ENCODE measurements around the gene ATP6V1B1. TPM values are rescaled to one million over a fixed set of nuclear protein-coding genes. Genes with fewer than 3 reads are reported as not detected.

The ATP6V1B1 gene
- total RNA-seq, 1 experiment from 2014 or later: 4.0 TPM

DNA sequence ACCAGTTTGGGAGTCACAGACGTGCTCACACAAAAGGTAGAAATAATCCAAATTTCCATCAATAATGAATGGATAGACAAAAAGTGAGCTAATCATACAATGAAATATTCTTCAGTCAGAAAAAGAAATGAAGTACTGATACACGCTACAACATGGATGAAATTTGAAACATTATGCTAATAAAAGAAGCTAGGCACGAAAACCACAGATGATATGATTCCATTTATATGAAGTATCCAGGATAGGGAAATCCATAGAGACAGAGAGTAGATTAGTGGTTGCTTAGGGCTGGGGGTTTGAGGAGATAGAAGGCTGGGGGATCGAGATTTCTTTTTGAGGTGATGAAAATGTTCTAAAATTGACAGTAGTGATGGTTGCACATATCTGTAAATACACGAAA, 43.0 kb upstream of the ATP6V1B1 start:
- Histone ChIP-seq H3K36me3 (ENCODE audit: control insufficient read depth, insufficient read depth, low read length) (no peaks in the 10 kb centered on the region), H3K27me3 (replicated peaks; ENCODE audit: control insufficient read depth, insufficient read depth, low read length) (no peaks in the 10 kb centered on the region), H3K4me1 (no peaks in the 10 kb centered on the region), H3K4me3 (ENCODE audit: low read depth, low read length) (no peak overlapping the region), H3K9me3 (no peaks in the 10 kb centered on the region)
- H3K27me3 Mint-ChIP-seq (ENCODE audit: insufficient read depth, unreplicated experiment): peaks cover 5% of the 10 kb centered on the region
- intact Hi-C loops (cut with micrococcal nuclease; ENCODE audit: unreplicated experiment): no loop called here
- DNase-seq: no peak
- CTCF ChIA-PET: interaction anchor here (1.4 kb wide), 1 partner anchor 56 kb away, joined by 5 read pairs; no protein-coding TSS in a partner anchor
- no peak overlapping the region for H3K4me3 Mint-ChIP-seq (ENCODE audit: unreplicated experiment)
- POLR2A ChIA-PET: no interaction called here
- no TSS peak for BruUV-seq (replicated peaks)
- no peaks in the 10 kb centered on the region for H3K9me3 Mint-ChIP-seq (ENCODE audit: unreplicated experiment)
- TF ChIP-seq, protein P1, sequence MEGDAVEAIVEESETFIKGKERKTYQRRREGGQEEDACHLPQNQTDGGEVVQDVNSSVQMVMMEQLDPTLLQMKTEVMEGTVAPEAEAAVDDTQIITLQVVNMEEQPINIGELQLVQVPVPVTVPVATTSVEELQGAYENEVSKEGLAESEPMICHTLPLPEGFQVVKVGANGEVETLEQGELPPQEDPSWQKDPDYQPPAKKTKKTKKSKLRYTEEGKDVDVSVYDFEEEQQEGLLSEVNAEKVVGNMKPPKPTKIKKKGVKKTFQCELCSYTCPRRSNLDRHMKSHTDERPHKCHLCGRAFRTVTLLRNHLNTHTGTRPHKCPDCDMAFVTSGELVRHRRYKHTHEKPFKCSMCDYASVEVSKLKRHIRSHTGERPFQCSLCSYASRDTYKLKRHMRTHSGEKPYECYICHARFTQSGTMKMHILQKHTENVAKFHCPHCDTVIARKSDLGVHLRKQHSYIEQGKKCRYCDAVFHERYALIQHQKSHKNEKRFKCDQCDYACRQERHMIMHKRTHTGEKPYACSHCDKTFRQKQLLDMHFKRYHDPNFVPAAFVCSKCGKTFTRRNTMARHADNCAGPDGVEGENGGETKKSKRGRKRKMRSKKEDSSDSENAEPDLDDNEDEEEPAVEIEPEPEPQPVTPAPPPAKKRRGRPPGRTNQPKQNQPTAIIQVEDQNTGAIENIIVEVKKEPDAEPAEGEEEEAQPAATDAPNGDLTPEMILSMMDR (IDR thresholded peaks at IDR 0.05; ENCODE audit: insufficient read depth in 1 of 2, low read depth in 1 of 2, low read length in 1 of 2, severe bottlenecking in 1 of 2, unreplicated experiment in 1 of 2): no peak
- no peaks in the 10 kb centered on the region for H3K4me1 Mint-ChIP-seq (ENCODE audit: low read depth, unreplicated experiment)
- H3K27ac Mint-ChIP-seq (ENCODE audit: unreplicated experiment): no peak overlapping the region
- peaks cover 3% of the 10 kb centered on the region for H3K36me3 Mint-ChIP-seq (ENCODE audit: insufficient read depth, unreplicated experiment)

DNA sequence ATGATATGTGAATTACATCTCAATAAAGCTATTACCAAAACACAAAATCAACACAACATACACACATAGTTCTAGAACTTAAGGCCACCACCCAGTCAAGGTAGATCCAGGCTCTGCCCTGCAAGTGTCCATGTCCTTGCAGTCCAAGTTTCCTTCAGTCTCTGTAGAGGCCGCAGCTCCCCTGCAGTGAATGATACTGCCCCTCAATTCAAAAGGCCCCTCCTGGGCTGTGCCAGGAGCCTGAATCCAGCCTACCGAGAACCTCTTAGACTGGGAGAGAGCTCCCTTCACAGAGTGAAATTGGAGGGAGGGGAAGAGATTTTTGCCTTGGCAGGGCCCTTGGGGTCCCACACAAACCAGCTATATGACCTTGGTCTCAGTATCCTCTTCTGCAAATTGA, 42.5 kb upstream of the ATP6V1B1 start:
- H3K27ac Mint-ChIP-seq (ENCODE audit: unreplicated experiment): no peak overlapping the region
- DNase-seq: no peak
- Histone ChIP-seq H3K4me3 (ENCODE audit: low read depth, low read length) (no peak overlapping the region), H3K4me1 (no peaks in the 10 kb centered on the region), H3K27me3 (replicated peaks; ENCODE audit: control insufficient read depth, insufficient read depth, low read length) (no peaks in the 10 kb centered on the region), H3K36me3 (ENCODE audit: control insufficient read depth, insufficient read depth, low read length) (no peaks in the 10 kb centered on the region), H3K9me3 (no peaks in the 10 kb centered on the region)
- H3K4me3 Mint-ChIP-seq (ENCODE audit: unreplicated experiment): no peak overlapping the region
- no TSS peak for BruUV-seq (replicated peaks)
- ChIA-PET POLR2A (no interaction called here), CTCF (interaction anchor here (1.4 kb wide), 1 partner anchor 55 kb away, joined by 5 read pairs; no protein-coding TSS in a partner anchor)
- peaks cover 6% of the 10 kb centered on the region for H3K27me3 Mint-ChIP-seq (ENCODE audit: insufficient read depth, unreplicated experiment)
- intact Hi-C loops (cut with micrococcal nuclease; ENCODE audit: unreplicated experiment): no loop called here
- TF ChIP-seq, protein P1 (IDR thresholded peaks at IDR 0.05; ENCODE audit: insufficient read depth in 1 of 2, low read depth in 1 of 2, low read length in 1 of 2, severe bottlenecking in 1 of 2, unreplicated experiment in 1 of 2): no peak
- H3K9me3 Mint-ChIP-seq (ENCODE audit: unreplicated experiment): no peaks in the 10 kb centered on the region
- no peaks in the 10 kb centered on the region for H3K4me1 Mint-ChIP-seq (ENCODE audit: low read depth, unreplicated experiment)
- no peaks in the 10 kb centered on the region for H3K36me3 Mint-ChIP-seq (ENCODE audit: insufficient read depth, unreplicated experiment)

DNA sequence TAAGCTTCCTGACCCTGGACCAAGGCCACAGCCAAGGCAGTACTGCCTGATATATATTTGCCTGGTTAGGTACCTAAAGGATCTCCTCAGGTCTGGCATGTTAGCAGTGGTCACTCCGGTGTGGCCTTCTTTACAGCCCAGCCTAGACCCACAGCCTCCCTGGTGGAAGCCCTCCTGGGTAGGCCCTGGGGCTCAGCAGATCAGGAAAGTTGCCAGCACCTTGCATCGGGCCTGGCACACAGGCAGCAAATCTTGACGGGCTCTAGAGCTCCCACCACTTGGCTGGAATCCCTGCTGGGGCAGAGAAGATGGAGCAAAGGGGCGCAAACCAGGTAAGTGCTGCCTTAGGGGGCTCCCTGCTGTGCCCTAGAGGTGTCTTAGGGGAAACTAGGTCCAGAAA, 40.9 kb upstream of the ATP6V1B1 start:
- Histone ChIP-seq H3K4me3 (ENCODE audit: low read depth, low read length) (no peak overlapping the region), H3K9me3 (no peaks in the 10 kb centered on the region), H3K36me3 (ENCODE audit: control insufficient read depth, insufficient read depth, low read length) (no peaks in the 10 kb centered on the region), H3K27me3 (replicated peaks; ENCODE audit: control insufficient read depth, insufficient read depth, low read length) (no peaks in the 10 kb centered on the region), H3K4me1 (no peaks in the 10 kb centered on the region)
- intact Hi-C loops (cut with micrococcal nuclease; ENCODE audit: unreplicated experiment): loop anchor here (5.0 kb wide), 1 partner anchor 468 kb away; no protein-coding TSS in a partner anchor
- H3K4me3 Mint-ChIP-seq (ENCODE audit: unreplicated experiment): no peak overlapping the region
- H3K4me1 Mint-ChIP-seq (ENCODE audit: low read depth, unreplicated experiment): no peaks in the 10 kb centered on the region
- no peaks in the 10 kb centered on the region for H3K9me3 Mint-ChIP-seq (ENCODE audit: unreplicated experiment)
- peaks cover 16% of the 10 kb centered on the region for H3K27me3 Mint-ChIP-seq (ENCODE audit: insufficient read depth, unreplicated experiment)
- BruUV-seq (replicated peaks): no TSS peak
- POLR2A ChIA-PET: no interaction called here
- DNase-seq: no peak
- H3K36me3 Mint-ChIP-seq (ENCODE audit: insufficient read depth, unreplicated experiment): no peaks in the 10 kb centered on the region
- TF ChIP-seq, protein P1 (IDR thresholded peaks at IDR 0.05; ENCODE audit: insufficient read depth in 1 of 2, low read depth in 1 of 2, low read length in 1 of 2, severe bottlenecking in 1 of 2, unreplicated experiment in 1 of 2): no peak
- no peak overlapping the region for H3K27ac Mint-ChIP-seq (ENCODE audit: unreplicated experiment)
- CTCF ChIA-PET: no interaction called here

All from Caco-2 (cell line).